Measurements from ENCODE around the gene RNF7. TPM values are rescaled to one million over a fixed set of nuclear protein-coding genes. Genes with fewer than 3 reads are reported as not detected.

RNF7 gene
- total and polyA plus RNA-seq, 2 of the 8 experiments (the other 6 are each of a cell fraction or from before 2014, with no cell fraction given) = 78.4 to 113 TPM

DNA sequence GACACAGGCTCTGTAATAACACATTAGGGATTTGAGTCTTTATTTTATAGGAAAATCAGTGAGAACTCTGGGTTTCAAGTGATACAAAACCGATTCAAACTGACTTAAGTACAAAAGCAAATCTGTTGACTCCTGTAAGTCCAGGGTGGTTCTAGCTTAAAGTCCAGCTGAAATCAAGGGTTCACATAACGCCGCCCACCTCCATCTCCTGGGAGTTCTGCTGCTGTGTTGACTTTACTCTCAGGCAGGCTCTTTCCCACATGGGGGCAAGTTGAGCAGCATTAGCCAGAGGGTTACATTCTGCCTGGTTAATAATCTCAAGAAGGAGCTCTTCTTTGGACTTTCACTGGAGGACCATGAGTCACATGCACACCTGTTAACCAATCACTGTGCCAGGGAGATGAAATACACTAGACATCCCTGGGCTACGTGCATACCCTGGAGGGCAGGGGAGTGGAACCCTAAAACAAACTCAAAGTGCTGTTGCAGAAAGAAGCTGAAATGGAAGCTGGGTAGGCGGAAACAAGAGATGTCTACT, 9.7 kb upstream of the RNF7 start:
- H3K18ac ChIP-seq (ENCODE audit: extremely low read depth, low read length) = no peak overlapping the region
- no peaks in the 10 kb centered on the region for H3K79me1 ChIP-seq (ENCODE audit: low read depth, low read length)
- 87% methylated on average over 5 of the region's 5 CpGs; no CpG with 5 or more reads in 1 of the 2 experiments for WGBS, 2 experiments (ENCODE audit: extremely low coverage in 1 of 2, insufficient coverage in 1 of 2, insufficient read length in 1 of 2, insufficient replicate concordance in 2 of 2, low coverage in 1 of 2, low lambda C conversion rate in 2 of 2, missing lambda C conversion rate in 1 of 2)
- no peak overlapping the region for H4K5ac ChIP-seq (ENCODE audit: insufficient read length, low read depth, low read length)
- H3K27ac ChIP-seq (ENCODE audit: low read depth, low read length) = no peak overlapping the region
- DNase-seq (ENCODE audit: low read depth in 1 of 2, low spot score in 2 of 2) (no peak), FAIRE-seq (no peak)
- no peaks in the 10 kb centered on the region for H3K36me3 ChIP-seq (ENCODE audit: control insufficient read depth in 2 of 4, insufficient read depth in 4 of 4, low read length in 3 of 4)
- no peaks in the 10 kb centered on the region for H3K27me3 ChIP-seq (replicated peaks in 1 of 4; ENCODE audit: control insufficient read depth in 3 of 4, extremely low read depth in 1 of 4, insufficient read depth in 3 of 4, low read length in 3 of 4)
- no peak overlapping the region for H2BK5ac ChIP-seq (ENCODE audit: low read depth, low read length)
- H4K91ac ChIP-seq (replicated peaks; ENCODE audit: insufficient read length, low read length) = no peak overlapping the region
- no peak overlapping the region for H3K4me3 ChIP-seq (ENCODE audit: extremely low read depth in 1 of 4, insufficient read depth in 2 of 4, low read depth in 3 of 4, low read length in 4 of 4)
- no peaks in the 10 kb centered on the region for H4K20me1 ChIP-seq (replicated peaks in 1 of 2; ENCODE audit: control insufficient read depth in 1 of 2, insufficient read depth in 2 of 2, low read length in 2 of 2)
- no peak overlapping the region for H3K9ac ChIP-seq (replicated peaks in 1 of 4; ENCODE audit: extremely low read depth in 1 of 4, low read depth in 3 of 4, low read length in 3 of 4)
- H3K56ac ChIP-seq (replicated peaks; ENCODE audit: insufficient read length, low read depth, low read length) = no peak overlapping the region
- POLR2A ChIA-PET (ENCODE audit: partially characterized antibody) = interaction anchor here (0.9 to 1.3 kb wide), 2 partner anchors 72 to 148 kb away, joined by 3 to 4 read pairs; partner anchors contain the start of gene ATP1B3
- H4K8ac ChIP-seq (ENCODE audit: extremely low read depth, insufficient read depth, low read length) = no peak overlapping the region
- no peak overlapping the region for H3K23ac ChIP-seq (ENCODE audit: insufficient read length)
- no peak overlapping the region for H2BK15ac ChIP-seq (ENCODE audit: low read length)
- H2BK20ac ChIP-seq (ENCODE audit: low read length) = no peak overlapping the region
- no peak overlapping the region for H3K14ac ChIP-seq (ENCODE audit: insufficient read length)
- no peak overlapping the region for H3K4ac ChIP-seq (replicated peaks; ENCODE audit: insufficient read length, low read depth, low read length)
- no peak overlapping the region for H3K4me2 ChIP-seq (ENCODE audit: insufficient read depth in 1 of 2, low read depth in 2 of 2, low read length in 2 of 2)
- no peaks in the 10 kb centered on the region for H3K9me3 ChIP-seq (ENCODE audit: insufficient read depth in 2 of 2, low read depth in 1 of 2, low read length in 1 of 2)
- H3K23me2 ChIP-seq (ENCODE audit: low read depth, low read length) = peaks cover under 1% of the 10 kb centered on the region; the same call in 1 of the 2 replicates
- H2BK12ac ChIP-seq (ENCODE audit: low read depth, low read length) = no peak overlapping the region
- TF ChIP-seq HDAC2 (IDR thresholded peaks at IDR 0.05; ENCODE audit: borderline replicate concordance in 1 of 2, low read depth in 2 of 2, low read length in 2 of 2) (no peak), EZH2 (IDR thresholded peaks at IDR 0.05; ENCODE audit: low read depth, low read length, severe bottlenecking) (no peak), CBX8 (IDR thresholded peaks at IDR 0.05; ENCODE audit: borderline replicate concordance, low read depth, low read length) (no peak), JUND (IDR thresholded peaks at IDR 0.05; ENCODE audit: low read length) (no peak), GTF2F1 (IDR thresholded peaks at IDR 0.05; ENCODE audit: borderline replicate concordance, low read depth, low read length) (no peak), KDM5A (IDR thresholded peaks at IDR 0.05; ENCODE audit: low read length) (no peak), TAF1 (IDR thresholded peaks at IDR 0.05; ENCODE audit: low read depth, low read length) (no peak), HDAC6 (IDR thresholded peaks at IDR 0.05; ENCODE audit: low read depth, low read length) (no peak), POLR2AphosphoS5 (IDR thresholded peaks at IDR 0.05; ENCODE audit: low read depth, low read length) (no peak)
- TF ChIP-seq, protein P1, sequence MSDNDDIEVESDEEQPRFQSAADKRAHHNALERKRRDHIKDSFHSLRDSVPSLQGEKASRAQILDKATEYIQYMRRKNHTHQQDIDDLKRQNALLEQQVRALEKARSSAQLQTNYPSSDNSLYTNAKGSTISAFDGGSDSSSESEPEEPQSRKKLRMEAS (IDR thresholded peaks at IDR 0.05) = no peak
- TF ChIP-seq, protein P2, sequence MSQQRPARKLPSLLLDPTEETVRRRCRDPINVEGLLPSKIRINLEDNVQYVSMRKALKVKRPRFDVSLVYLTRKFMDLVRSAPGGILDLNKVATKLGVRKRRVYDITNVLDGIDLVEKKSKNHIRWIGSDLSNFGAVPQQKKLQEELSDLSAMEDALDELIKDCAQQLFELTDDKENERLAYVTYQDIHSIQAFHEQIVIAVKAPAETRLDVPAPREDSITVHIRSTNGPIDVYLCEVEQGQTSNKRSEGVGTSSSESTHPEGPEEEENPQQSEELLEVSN (IDR thresholded peaks at IDR 0.05) = no peak
- no peak overlapping the region for H2BK120ac ChIP-seq (replicated peaks; ENCODE audit: low read depth, low read length)
- H3K4me1 ChIP-seq (replicated peaks in 1 of 4; ENCODE audit: control insufficient read depth in 3 of 4, insufficient read depth in 4 of 4, low read length in 3 of 4) = no peaks in the 10 kb centered on the region
- no peak overlapping the region for H2AK5ac ChIP-seq (ENCODE audit: low read depth, low read length)
- H3K79me2 ChIP-seq (ENCODE audit: control insufficient read depth in 1 of 2, insufficient read depth in 2 of 2, low read length in 2 of 2) = no peaks in the 10 kb centered on the region
- H2AFZ ChIP-seq (ENCODE audit: low read length) = peak overlapping the region; percentile 7; the same call in 1 of the 2 replicates
- CTCF ChIA-PET (ENCODE audit: partially characterized antibody) = interaction anchor here (0.8 to 3.0 kb wide), 4 partner anchors 10 to 184 kb away, joined by 3 to 16 read pairs (median 10); partner anchors contain the start of gene RNF7
